GM12878 (cell line): ENCODE measurements around the gene IL36RN. TPM values are rescaled to one million over a fixed set of nuclear protein-coding genes. Genes with fewer than 3 reads are reported as not detected.

ENCODE experiments used
- ATAC-seq: fragments of 200-7000 bp; cut with Tn5 transposase; 3 replicates; pipeline ENCODE4 v1.9.1; 2020; ENCODE audit warnings: mild to moderate bottlenecking, moderate library complexity
- BruUV-seq: library from RNA; stranded (reverse); fragments of 400-500 nt; replicated peaks from 2 replicates; lab custom pipeline; 2021; lab: Mats Ljungman, UMichigan
- CTCF ChIA-PET: fragments of 300-600 bp; sonication (Branson Sonifier 250); formaldehyde crosslinking; extraction: SDS; loops from one replicate; lab custom pipeline; 2021; ENCODE audit warnings: inconsistent platforms; lab: Yijun Ruan, JAX
- POLR2A ChIA-PET: fragments of 350-600 bp; formaldehyde crosslinking; extraction: SDS; loops from one replicate; lab custom pipeline; 2021; ENCODE audit warnings: inconsistent platforms; lab: Charles Lee
- RAD21 ChIA-PET: fragments of 300-600 bp; sonication (Branson Sonifier 250); formaldehyde crosslinking; loops from one replicate; lab custom pipeline; 2023; ENCODE audit warnings: antibody characterized with exemption; ENCODE audit not compliant: unreplicated experiment; lab: Charles Lee
- SMC1A ChIA-PET: fragments of 300-600 bp; sonication (Branson Sonifier 250); formaldehyde crosslinking; loops from one replicate; lab custom pipeline; 2023; ENCODE audit not compliant: unreplicated experiment, uncharacterized antibody; lab: Charles Lee
- DNase-seq: peaks from one replicate; pipeline ENCODE4 v3.0.0-alpha.2; 2011; ENCODE audit warnings: low read depth, low spot score
- FAIRE-seq: peaks from 3 replicates; lab custom pipeline; 2011; peaks lifted over from hg19 to GRCh38; lab: Jason Lieb, UNC
- H2AFZ ChIP-seq: 2 replicates; pipeline ENCODE4 v1.6.0; 2011; ENCODE audit warnings: low read depth, low read length, control low read depth; ENCODE audit not compliant: control insufficient read depth
- H3K27ac ChIP-seq: 2 replicates; pipeline ENCODE4 v1.5.1; 2011; ENCODE audit warnings: control low read depth; ENCODE audit not compliant: control insufficient read depth, insufficient read depth
- H3K27me3 ChIP-seq, 2 experiments: replicated peaks in 1 of 2; 2 replicates each; pipeline versions ENCODE4 v1.6.0 to v1.6.1; 2011; ENCODE audit warnings: low read length in 1 of 2; ENCODE audit not compliant: control insufficient read depth in 2 of 2, insufficient read depth in 2 of 2
- H3K36me3 ChIP-seq, 2 experiments: 2 replicates each; pipeline ENCODE4 v1.5.1; 2011; ENCODE audit warnings: low read length in 1 of 2; ENCODE audit not compliant: control insufficient read depth in 2 of 2, insufficient read depth in 2 of 2
- H3K4me1 ChIP-seq: 2 replicates; pipeline ENCODE4 v1.6.1; 2011; ENCODE audit warnings: mild to moderate bottlenecking, low read length, moderate library complexity, mixed read lengths; ENCODE audit not compliant: control insufficient read depth, insufficient read depth
- H3K4me2 ChIP-seq: 2 replicates; pipeline ENCODE4 v1.6.0; 2011; ENCODE audit warnings: control low read depth; ENCODE audit not compliant: control insufficient read depth, insufficient read depth
- H3K4me3 ChIP-seq: fragments of 200-600 bp; sonication (generic); 2 replicates; pipeline ENCODE4 v1.5.1; 2016
- H3K79me2 ChIP-seq: 2 replicates; pipeline ENCODE4 v1.6.0; 2011; ENCODE audit warnings: low read length; ENCODE audit not compliant: control insufficient read depth, insufficient read depth
- H3K9ac ChIP-seq: 2 replicates; pipeline ENCODE4 v1.8.0; 2011; ENCODE audit warnings: low read length, control low read depth, mixed read lengths; ENCODE audit not compliant: control insufficient read depth, insufficient read depth
- H3K9me3 ChIP-seq: replicated peaks from 3 replicates; pipeline ENCODE4 v1.5.1; 2011; ENCODE audit warnings: mild to moderate bottlenecking, low read length; ENCODE audit not compliant: control insufficient read depth, insufficient read depth
- H4K20me1 ChIP-seq: 2 replicates; pipeline ENCODE4 v1.6.0; 2011; ENCODE audit not compliant: control insufficient read depth, insufficient read depth
- ASH2L ChIP-seq: fragments of 300-600, 200-600 bp; sonication (generic); IDR thresholded peaks from 2 replicates; pipeline ENCODE4 v1.6.1; 2017; ENCODE audit warnings: low read depth, mild to moderate bottlenecking, borderline replicate concordance
- ATF3 ChIP-seq: IDR thresholded peaks from 2 replicates; pipeline ENCODE4 v1.6.1; 2011; ENCODE audit warnings: low read depth, mild to moderate bottlenecking, low read length, moderate library complexity, borderline replicate concordance; ENCODE audit errors: extremely low read depth
- BHLHE40 ChIP-seq, 2 experiments: fragments of 450-650 bp in 1 of 2; IDR thresholded peaks; 2 replicates each; pipeline ENCODE4 v1.6.1; 2011 to 2017; ENCODE audit warnings: low read depth in 2 of 2, borderline replicate concordance in 1 of 2, improper control_type of control experiment in 1 of 2, low read length in 1 of 2, mild to moderate bottlenecking in 1 of 2
- CHD1 ChIP-seq: IDR thresholded peaks from 2 replicates; pipeline ENCODE4 v1.6.1; 2012; ENCODE audit warnings: low read depth, low read length, improper control_type of control experiment
- CHD2 ChIP-seq: IDR thresholded peaks from 2 replicates; pipeline ENCODE4 v1.6.1; 2011; ENCODE audit warnings: low read depth, low read length, improper control_type of control experiment, borderline replicate concordance
- CHD4 ChIP-seq: fragments of 200-600 bp; sonication (generic); IDR thresholded peaks from 2 replicates; pipeline ENCODE4 v1.6.1; 2016; ENCODE audit warnings: mild to moderate bottlenecking
- E2F4 ChIP-seq: IDR thresholded peaks from 2 replicates; pipeline ENCODE4 v1.6.1; 2012; ENCODE audit warnings: low read depth, low read length, improper control_type of control experiment
- EED ChIP-seq: sonication (generic); IDR thresholded peaks from 2 replicates; pipeline ENCODE4 v1.6.1; 2016; ENCODE audit warnings: antibody characterized with exemption, low read depth
- HDAC6 ChIP-seq: fragments of 200-600 bp; sonication (generic); IDR thresholded peaks from one replicate; pipeline ENCODE4 v1.8.0; 2017; ENCODE audit warnings: antibody characterized with exemption; ENCODE audit not compliant: unreplicated experiment
- NR2F1 ChIP-seq: fragments of 450-650 bp; conservative IDR thresholded peaks from 2 replicates; pipeline ENCODE4 v1.6.1; 2017; ENCODE audit warnings: mild to moderate bottlenecking
- RAD21 ChIP-seq: IDR thresholded peaks from 2 replicates; pipeline ENCODE4 v1.6.1; 2011; ENCODE audit warnings: mild to moderate bottlenecking, low read depth, low read length, moderate library complexity; ENCODE audit not compliant: insufficient read depth
- RFX5 ChIP-seq: IDR thresholded peaks from 2 replicates; pipeline ENCODE4 v1.6.1; 2011; ENCODE audit warnings: low read depth, low read length, improper control_type of control experiment
- SIX5 ChIP-seq: IDR thresholded peaks from 2 replicates; pipeline ENCODE4 v1.6.1; 2011; ENCODE audit warnings: mild to moderate bottlenecking, low read depth, low read length, moderate library complexity; ENCODE audit not compliant: severe bottlenecking
- SMC3 ChIP-seq: IDR thresholded peaks from 2 replicates; pipeline ENCODE4 v1.6.1; 2011; ENCODE audit warnings: low read length, improper control_type of control experiment, borderline replicate concordance
- TAF1 ChIP-seq: IDR thresholded peaks from 2 replicates; pipeline ENCODE4 v1.6.1; 2011; ENCODE audit warnings: mild to moderate bottlenecking, low read depth, low read length, borderline replicate concordance
- ZBTB11 ChIP-seq: fragments of 450-650 bp; formaldehyde crosslinking; IDR thresholded peaks from 2 replicates; pipeline ENCODE4 v1.5.0; 2022; ENCODE audit warnings: mild to moderate bottlenecking, missing genetic modification characterization
- ZBTB33 ChIP-seq: fragments of 450-650 bp; IDR thresholded peaks from 2 replicates; pipeline ENCODE4 v1.6.1; 2017; ENCODE audit warnings: mild to moderate bottlenecking
- WGBS: methylation state at CpG from one replicate; pipeline ENCODE4 v1.1.6; 2016; ENCODE audit warnings: low lambda C conversion rate; ENCODE audit not compliant: insufficient replicate concordance, insufficient coverage; ENCODE audit errors: missing lambda C conversion rate; 5-methylcytosine and 5-hydroxymethylcytosine counted together
- in situ Hi-C: fragments of 300-500 bp; cut with MboI; formaldehyde crosslinking; loops from 9 replicates; pipeline ENCODE4 v1.14.3; 2018; ENCODE audit warnings: mixed read lengths
- intact Hi-C: fragments of 100-400 bp; cut with micrococcal nuclease; formaldehyde crosslinking; loops from one replicate; pipeline ENCODE4 v1.14.2; 2022; ENCODE audit not compliant: unreplicated experiment
- polyA plus RNA-seq, 11 experiments: library from polyadenylated mRNA; depleted of rRNA in 4 of 11; unstranded in 6 of 11; stranded (reverse) in 5 of 11; fragments of >200 nt; fragmentation: Nextera tagmentation in 4 of 11; fragmentation: Illumina TruSeq in 1 of 11; extraction: Ambion mirVana in 4 of 11; extraction: Trizol in 1 of 11; gene quantifications; 1 replicate in 1 of 11; 2 replicates in 10 of 11; pipeline versions ENCODE4 v1.2.1 to v1.2.3, GENCODE V29; 2011 to 2016; ENCODE audit warnings: inconsistent platforms in 2 of 11, missing spikeins in 2 of 11, low read depth in 1 of 11
- total RNA-seq, 4 experiments: library from RNA; depleted of rRNA in 3 of 4; stranded (reverse); fragments of >200 nt in 3 of 4; fragmentation: Illumina TruSeq in 1 of 4; extraction: Trizol in 1 of 4; gene quantifications; 2 replicates each; pipeline versions ENCODE4 v1.2.1 to v1.2.3, GENCODE V29; 2013 to 2021

IL36RN gene
- total and polyA plus RNA-seq, 10 of the 15 experiments (the other 5 are each of a cell fraction or from before 2014, with no cell fraction given) = not detected

- in situ Hi-C loops (no loop called here), intact Hi-C loops (no loop called here)
- POLR2A ChIA-PET = no interaction called here
- no peaks in the 10 kb centered on the region for H3K4me1 ChIP-seq
- no peaks in the 10 kb centered on the region for H4K20me1 ChIP-seq
- RAD21 ChIA-PET = no interaction called here
- H3K79me2 ChIP-seq = no peaks in the 10 kb centered on the region
- no peak overlapping the region for H3K9ac ChIP-seq
- no peak overlapping the region for H3K4me2 ChIP-seq
- no peak overlapping the region for H2AFZ ChIP-seq
- peaks cover 0 to 3% of the 10 kb centered on the region in 2 experiments; a peak in 1 of 4 replicates for H3K27me3 ChIP-seq
- ATAC-seq (no peak), FAIRE-seq (no peak), DNase-seq (no peak)
- CTCF ChIA-PET = no interaction called here
- no TSS peak for BruUV-seq
- SMC1A ChIA-PET = no interaction called here
- H3K36me3 ChIP-seq = no peaks in the 10 kb centered on the region
- H3K27ac ChIP-seq = no peak overlapping the region
- H3K4me3 ChIP-seq = no peak overlapping the region
- 57% methylated on average over 3 of the region's 3 CpGs for WGBS
- no peaks in the 10 kb centered on the region for H3K9me3 ChIP-seq
- TF ChIP-seq NR2F1 = no peak
- TF ChIP-seq SMC3 = no peak
- no peak for TF ChIP-seq ZBTB33
- TF ChIP-seq SIX5 = no peak
- TF ChIP-seq BHLHE40 (IDR thresholded peaks at IDR 0.05; ENCODE audit: borderline replicate concordance in 1 of 2, low read depth in 2 of 2, low read length in 1 of 2) = no peak
- TF ChIP-seq ATF3 = no peak
- no peak for TF ChIP-seq RAD21
- no peak for TF ChIP-seq ZBTB11 (CRISPR knock-in tag)
- no peak for TF ChIP-seq ASH2L
- no peak for TF ChIP-seq CHD2
- no peak for TF ChIP-seq CHD1
- TF ChIP-seq RFX5 = no peak
- TF ChIP-seq TAF1 = no peak
- no peak for TF ChIP-seq E2F4
- no peak for TF ChIP-seq CHD4
- no peak for TF ChIP-seq HDAC6
- TF ChIP-seq EED = no peak
Observed at GRCh38 chr2:113038291-113038690, 20.7 kb upstream of the IL36RN start.
